Fibroblast of the aortic adventitia (primary cell): ENCODE measurements around the gene DPYSL4. TPM values are rescaled to one million over a fixed set of nuclear protein-coding genes. Genes with fewer than 3 reads are reported as not detected.
A peak's percentile ranks its signal among the peaks of the same experiment; 100 is the strongest.

Experiments used
- DNase-seq: peaks from one replicate; pipeline ENCODE4 v3.0.0-alpha.2; 2010; ENCODE audit warnings: low read depth
- H3K4me3 ChIP-seq: 2 replicates; pipeline ENCODE4 v1.5.1; 2011; ENCODE audit warnings: low read depth, mild to moderate bottlenecking, control low read depth, low read length, moderate library complexity
- CTCF ChIP-seq: IDR thresholded peaks from 2 replicates; pipeline ENCODE4 v1.5.1; 2011; ENCODE audit warnings: mild to moderate bottlenecking, low read length, control low read depth, inconsistent platforms; ENCODE audit not compliant: insufficient read depth
- total RNA-seq: library from RNA; depleted of rRNA; stranded (reverse); fragments of >200 nt; gene quantifications from 2 replicates; pipeline ENCODE4 v1.2.3, GENCODE V29; 2012; ENCODE audit warnings: low replicate concordance

Gene DPYSL4
- total RNA-seq, 1 donor, result 0.18 TPM

GRCh38 chr10:132141076-132141475 is 45.7 kb upstream of the DPYSL4 start:
- H3K4me3 ChIP-seq, result no peak overlapping the region
- no peak for TF ChIP-seq CTCF

GRCh38 chr10:132141526-132142395 is 45.0 kb upstream of the DPYSL4 start:
- no peak for TF ChIP-seq CTCF
- DNase-seq, result no peak
- H3K4me3 ChIP-seq, result no peak overlapping the region

More at GRCh38 chr10:132141076-132141475, 45.7 kb upstream of the DPYSL4 start:
- DNase-seq, result no peak

- DNase-seq, result no peak
- H3K4me3 ChIP-seq, result no peak overlapping the region
- TF ChIP-seq CTCF, result peak; percentile 55
Observed at GRCh38 chr10:132142396-132143161, 44.2 kb upstream of the DPYSL4 start.

- no peak overlapping the region for H3K4me3 ChIP-seq
- no peak for DNase-seq
- no peak for TF ChIP-seq CTCF
Observed at GRCh38 chr10:132143162-132143561, 43.6 kb upstream of the DPYSL4 start.

GRCh38 chr10:132144086-132144485 is 42.7 kb upstream of the DPYSL4 start:
- DNase-seq, result no peak
- TF ChIP-seq CTCF, result no peak
- no peak overlapping the region for H3K4me3 ChIP-seq

- DNase-seq, result no peak
- no peak for TF ChIP-seq CTCF
- H3K4me3 ChIP-seq, result no peak overlapping the region
Observed at GRCh38 chr10:132145002-132145401, 41.7 kb upstream of the DPYSL4 start.
